ENCODE results near the gene PSMB7. TPM values are rescaled to one million over a fixed set of nuclear protein-coding genes. Genes with fewer than 3 reads are reported as not detected.

The PSMB7 gene
- total and polyA plus RNA-seq, 2 of the 13 experiments (the other 11 are each of a cell fraction or from before 2014, with no cell fraction given) = 259 to 291 TPM

DNA sequence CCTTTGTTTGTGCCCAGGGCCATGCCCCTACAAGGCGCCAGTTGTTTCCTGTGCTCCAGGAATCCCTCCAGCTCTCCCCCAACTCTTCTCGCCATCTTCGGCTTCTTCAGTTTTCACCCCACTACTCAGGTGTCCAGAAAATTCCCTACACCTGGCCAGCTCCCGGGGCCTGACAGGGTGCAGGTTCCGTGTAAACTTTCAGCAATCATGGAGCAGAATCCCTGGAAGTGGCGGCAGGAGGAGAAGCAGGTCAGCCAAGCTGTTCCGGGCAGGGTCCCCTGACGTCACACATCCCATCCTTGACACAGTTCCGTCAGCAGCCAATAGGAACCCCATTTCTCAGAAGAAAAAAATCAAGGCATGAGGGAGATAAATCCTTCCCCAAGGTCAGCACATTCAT is 22.8 kb upstream of the PSMB7 start:
- Histone ChIP-seq H3K4me3 (replicated peaks in 1 of 3; ENCODE audit: insufficient read depth in 1 of 3, low read depth in 2 of 3, low read length in 3 of 3) (no peak overlapping the region), H3K36me3 (replicated peaks in 1 of 2; ENCODE audit: control insufficient read depth in 1 of 2, insufficient read depth in 2 of 2, low read length in 2 of 2) (no peaks in the 10 kb centered on the region), H3K9ac (ENCODE audit: insufficient read depth, low read depth, low read length) (no peak overlapping the region), H2AFZ (ENCODE audit: low read length) (no peak overlapping the region), H3K4me1 (ENCODE audit: insufficient read depth, low read length) (peaks cover 7% of the 10 kb centered on the region; the same call in 1 of the 2 replicates), H3K4me2 (ENCODE audit: low read depth, low read length) (no peak overlapping the region), H3K9me3 (ENCODE audit: low read length) (no peaks in the 10 kb centered on the region), H4K20me1 (ENCODE audit: insufficient read depth, low read length) (no peaks in the 10 kb centered on the region), H3K27ac (ENCODE audit: extremely low read length, insufficient read depth, low read length) (no peak overlapping the region), H3K27me3 (ENCODE audit: control insufficient read depth in 1 of 2, insufficient read depth in 2 of 2, low read length in 2 of 2) (peaks cover 0 to 14% of the 10 kb centered on the region in 2 experiments; a peak in 2 of 5 replicates), H3K79me2 (ENCODE audit: insufficient read depth, low read length) (no peaks in the 10 kb centered on the region)
- no peak for ATAC-seq
- no peak for TF ChIP-seq ZNF547 (CRISPR knock-in tag; IDR thresholded peaks at IDR 0.05)
- TF ChIP-seq CREB1 (IDR thresholded peaks at IDR 0.05) = peak; percentile 84
- TF ChIP-seq CREB1 (CRISPR knock-in tag; IDR thresholded peaks at IDR 0.05) = no peak
- TF ChIP-seq FLYWCH1 (CRISPR knock-in tag; IDR thresholded peaks at IDR 0.05) = no peak
- intact Hi-C loops (cut with micrococcal nuclease; ENCODE audit: unreplicated experiment) (no loop called here), in situ Hi-C loops (cut with HindIII; ENCODE audit: extremely low pct_ligation_motif_present, low pct_unique_long_range_greater_than_20kb) (no loop called here)
- no peak for DNase-seq (ENCODE audit: low spot score)
- 58% methylated on average over 9 of the region's 9 CpGs for WGBS (ENCODE audit: low lambda C conversion rate)
- ChIA-PET POLR2A (no interaction called here), CTCF (ENCODE audit: low intra/inter-chr PET ratio, low total read pairs) (no interaction called here)
- BruUV-seq (replicated peaks) = no TSS peak
- no peak for FAIRE-seq

DNA sequence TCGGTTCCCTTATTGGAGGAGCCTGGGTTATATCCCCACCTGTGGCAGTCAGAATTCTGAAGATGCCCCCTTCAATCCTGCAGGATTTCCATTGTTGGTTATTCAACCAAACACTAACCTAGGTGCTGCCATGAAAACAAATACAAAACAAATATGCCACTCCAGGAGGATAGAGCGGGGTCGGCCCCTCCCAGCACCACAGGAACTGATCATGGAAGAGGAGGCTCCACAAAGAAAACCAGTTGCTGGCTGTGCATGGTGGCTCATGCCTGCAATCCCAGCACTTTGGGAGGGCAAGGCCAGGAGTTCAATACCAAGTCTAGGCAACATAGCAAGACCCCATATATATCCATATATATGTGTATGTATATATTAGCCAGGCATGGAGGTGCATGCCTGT is 21.8 kb upstream of the PSMB7 start:
- ChIA-PET CTCF (ENCODE audit: low intra/inter-chr PET ratio, low total read pairs) (no interaction called here), POLR2A (no interaction called here)
- whole genome bisulfite sequencing (ENCODE audit: low lambda C conversion rate) = 79% methylated on average over 3 of the region's 3 CpGs
- no peak for TF ChIP-seq ZNF740 (CRISPR knock-in tag; IDR thresholded peaks at IDR 0.05)
- no peak for TF ChIP-seq CC2D1A (CRISPR knock-in tag; IDR thresholded peaks at IDR 0.05)
- no peak for TF ChIP-seq ZKSCAN5 (CRISPR knock-in tag; IDR thresholded peaks at IDR 0.05)
- TF ChIP-seq ZNF703 (CRISPR knock-in tag; IDR thresholded peaks at IDR 0.05; ENCODE audit: borderline replicate concordance) = no peak
- TF ChIP-seq MAFK (conservative IDR thresholded peaks at IDR 0.05 in 1 of 2, IDR thresholded peaks at IDR 0.05 in 1 of 2; ENCODE audit: low read length in 2 of 2) = no peak
- no peak for TF ChIP-seq ZBTB20 (CRISPR knock-in tag; IDR thresholded peaks at IDR 0.05; ENCODE audit: borderline replicate concordance, low read depth)
- no peak for TF ChIP-seq PAX8 (CRISPR knock-in tag; IDR thresholded peaks at IDR 0.05; ENCODE audit: borderline replicate concordance)
- no peak for TF ChIP-seq ZFP36 (IDR thresholded peaks at IDR 0.05; ENCODE audit: borderline replicate concordance, low read depth, low read length, partially characterized antibody)
- Histone ChIP-seq H3K27ac (ENCODE audit: extremely low read length, insufficient read depth, low read length) (no peak overlapping the region), H2AFZ (ENCODE audit: low read length) (no peak overlapping the region), H3K9ac (ENCODE audit: insufficient read depth, low read depth, low read length) (no peak overlapping the region), H3K4me1 (ENCODE audit: insufficient read depth, low read length) (peaks cover 11% of the 10 kb centered on the region), H3K27me3 (ENCODE audit: control insufficient read depth in 1 of 2, insufficient read depth in 2 of 2, low read length in 2 of 2) (peaks cover 0 to 14% of the 10 kb centered on the region in 2 experiments; a peak in 2 of 5 replicates), H3K4me3 (replicated peaks in 1 of 3; ENCODE audit: insufficient read depth in 1 of 3, low read depth in 2 of 3, low read length in 3 of 3) (no peak overlapping the region), H4K20me1 (ENCODE audit: insufficient read depth, low read length) (no peaks in the 10 kb centered on the region), H3K79me2 (ENCODE audit: insufficient read depth, low read length) (no peaks in the 10 kb centered on the region), H3K36me3 (replicated peaks in 1 of 2; ENCODE audit: control insufficient read depth in 1 of 2, insufficient read depth in 2 of 2, low read length in 2 of 2) (no peaks in the 10 kb centered on the region), H3K4me2 (ENCODE audit: low read depth, low read length) (no peak overlapping the region), H3K9me3 (ENCODE audit: low read length) (no peaks in the 10 kb centered on the region)
- in situ Hi-C loops (cut with HindIII; ENCODE audit: extremely low pct_ligation_motif_present, low pct_unique_long_range_greater_than_20kb) (no loop called here), intact Hi-C loops (cut with micrococcal nuclease; ENCODE audit: unreplicated experiment) (no loop called here)
- DNase-seq (ENCODE audit: low spot score) (no peak), FAIRE-seq (no peak), ATAC-seq (no peak)
- BruUV-seq (replicated peaks) = no TSS peak
